H7 (cell line): Measurements from ENCODE around the gene SLC25A4. TPM values are rescaled to one million over a fixed set of nuclear protein-coding genes. Genes with fewer than 3 reads are reported as not detected.
"Not testable (repeated sequence)": the region's sequence is repeated elsewhere in the genome, so short reads cannot be mapped to it uniquely, and the experiment has no call there.

Source experiments
- DNase-seq: peaks from one replicate; pipeline ENCODE4 v3.0.0; 2012
- H3K27me3 ChIP-seq: 2 replicates; pipeline ENCODE4 v1.6.0; 2011; ENCODE audit warnings: mild to moderate bottlenecking, low read length; ENCODE audit not compliant: control insufficient read depth, insufficient read depth
- H3K36me3 ChIP-seq: replicated peaks from 2 replicates; pipeline ENCODE4 v1.5.1; 2011; ENCODE audit warnings: low read length; ENCODE audit not compliant: control insufficient read depth, insufficient read depth
- H3K4me3 ChIP-seq: 2 replicates; pipeline ENCODE4 v1.5.1; 2011; ENCODE audit warnings: low read depth, mild to moderate bottlenecking, control low read depth, low read length, moderate library complexity; ENCODE audit not compliant: insufficient read depth
- total RNA-seq: library from RNA; depleted of rRNA; stranded (reverse); fragments of >200 nt; shearing (Covaris generic); gene quantifications from 2 replicates; pipeline ENCODE4 v1.2.3, GENCODE V29; 2014; rRNA removed

The SLC25A4 gene
- total RNA-seq, 1 experiment from 2014 or later: 32.8 TPM

DNA sequence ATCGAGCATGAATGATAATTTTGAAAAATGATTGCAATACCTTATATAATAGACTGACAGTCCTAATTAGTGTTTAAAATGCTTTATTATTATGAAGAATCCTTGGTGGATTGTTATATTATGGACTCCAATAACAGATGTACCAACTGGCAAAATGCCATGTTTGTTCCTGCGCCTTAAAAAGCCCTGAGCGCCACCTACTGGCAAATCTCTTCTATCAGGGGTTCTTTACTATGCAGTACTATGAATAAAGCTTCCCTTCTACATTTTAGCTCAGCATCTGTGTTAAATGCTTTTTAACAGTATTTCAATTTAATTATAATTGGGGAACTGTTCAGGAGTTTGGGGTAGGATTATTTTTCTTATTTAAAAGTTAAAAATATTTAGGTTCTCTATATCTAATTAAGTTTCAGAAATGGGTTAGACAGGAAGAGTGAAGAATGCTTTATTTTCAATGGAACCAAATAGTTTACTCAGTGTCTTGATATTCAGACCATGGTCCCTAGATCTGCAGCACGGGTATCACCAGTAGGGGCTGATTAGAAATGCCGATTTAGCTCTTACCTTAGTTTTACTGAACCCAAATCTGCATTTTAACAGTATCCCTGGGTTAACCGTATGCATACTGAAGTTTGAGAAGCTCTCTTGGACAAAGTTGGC, 40.7 kb downstream of the SLC25A4 start:
- peak; percentile 34 for DNase-seq
- no peak overlapping the region for H3K4me3 ChIP-seq
- no peaks in the 10 kb centered on the region for H3K36me3 ChIP-seq
- no peaks in the 10 kb centered on the region for H3K27me3 ChIP-seq

DNA sequence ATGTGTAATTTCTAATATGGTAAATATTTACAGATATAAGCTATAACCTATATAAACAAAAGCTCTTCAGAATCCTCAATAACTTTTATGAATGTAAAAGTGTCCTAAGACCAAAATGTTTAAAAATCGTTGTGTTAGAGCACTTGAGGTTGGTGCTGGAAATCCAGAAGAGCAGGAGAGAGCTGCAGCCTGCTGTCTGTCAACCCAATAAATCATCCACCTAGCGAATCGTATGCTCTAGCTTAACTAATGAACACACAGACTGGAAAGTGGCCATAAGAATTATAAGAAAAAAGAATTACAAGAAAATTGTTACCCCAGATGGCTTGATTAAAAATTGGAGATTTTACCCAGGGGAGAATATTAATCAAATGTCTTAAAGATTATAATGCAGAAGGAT, 43.7 kb downstream of the SLC25A4 start:
- peaks cover 2% of the 10 kb centered on the region for H3K36me3 ChIP-seq
- H3K27me3 ChIP-seq: no peaks in the 10 kb centered on the region
- H3K4me3 ChIP-seq: no peak overlapping the region
- DNase-seq: no peak

DNA sequence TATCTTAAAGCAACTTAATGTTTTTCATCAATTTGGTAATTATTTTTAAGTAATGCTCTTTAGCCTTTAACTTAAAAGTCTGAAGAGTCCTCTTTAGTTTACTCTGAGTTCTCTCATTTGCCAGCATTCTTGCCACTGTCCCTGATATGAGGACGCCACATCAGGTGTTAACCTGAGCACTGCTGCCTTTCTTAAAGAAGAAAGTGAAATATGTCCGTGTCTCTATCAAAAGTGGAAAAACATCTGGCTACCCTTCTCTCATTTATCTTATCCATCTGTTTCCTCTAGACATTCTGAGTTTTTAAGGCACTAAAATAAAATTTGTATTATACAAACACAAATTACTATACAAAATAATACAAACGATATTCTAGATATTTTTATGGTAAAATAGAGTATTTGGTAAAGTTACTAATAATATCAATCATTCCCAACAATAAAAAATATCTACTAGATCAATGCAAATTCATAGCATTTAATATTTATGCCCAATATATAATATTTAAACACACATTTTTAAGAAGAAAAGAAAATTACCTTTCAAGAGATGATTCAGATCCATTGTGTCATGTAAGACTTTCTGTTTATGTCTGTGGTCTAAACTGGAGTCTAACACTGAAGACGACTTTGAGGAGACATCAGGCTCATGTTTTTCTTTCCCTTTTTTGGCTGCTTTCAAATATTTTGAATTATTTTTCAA, 46.7 kb downstream of the SLC25A4 start:
- peaks cover 2% of the 10 kb centered on the region for H3K36me3 ChIP-seq
- no peak for DNase-seq
- no peaks in the 10 kb centered on the region for H3K27me3 ChIP-seq
- no peak overlapping the region for H3K4me3 ChIP-seq

DNA sequence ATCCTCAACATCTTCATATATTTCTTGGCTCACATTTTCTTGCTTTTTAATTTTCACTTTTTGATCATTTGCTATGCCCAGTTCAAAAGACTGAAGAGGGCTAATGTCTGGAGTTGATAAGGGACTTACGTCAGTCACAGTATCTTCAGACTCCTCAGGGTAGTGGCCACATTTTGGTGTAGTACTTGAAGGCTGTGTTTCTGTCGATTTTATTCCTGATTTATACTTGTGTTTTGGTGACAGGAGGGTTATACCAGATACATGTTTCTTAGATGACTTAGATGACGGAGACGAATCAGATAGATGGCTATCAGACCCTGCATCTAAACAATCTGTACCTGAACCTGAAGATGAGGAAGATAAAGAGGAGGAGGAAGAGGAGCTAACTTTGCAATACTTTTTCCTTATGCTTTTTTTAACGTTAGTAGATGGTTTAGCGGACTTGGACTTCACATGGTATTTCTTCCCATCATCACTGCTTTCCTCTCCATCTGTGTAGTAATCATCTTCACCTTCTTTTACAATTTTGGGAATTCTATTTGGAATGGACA, 47.3 kb downstream of the SLC25A4 start:
- Histone ChIP-seq H3K4me3 (no peak overlapping the region), H3K27me3 (no peaks in the 10 kb centered on the region), H3K36me3 (peaks cover 2% of the 10 kb centered on the region)
- DNase-seq: no peak

DNA sequence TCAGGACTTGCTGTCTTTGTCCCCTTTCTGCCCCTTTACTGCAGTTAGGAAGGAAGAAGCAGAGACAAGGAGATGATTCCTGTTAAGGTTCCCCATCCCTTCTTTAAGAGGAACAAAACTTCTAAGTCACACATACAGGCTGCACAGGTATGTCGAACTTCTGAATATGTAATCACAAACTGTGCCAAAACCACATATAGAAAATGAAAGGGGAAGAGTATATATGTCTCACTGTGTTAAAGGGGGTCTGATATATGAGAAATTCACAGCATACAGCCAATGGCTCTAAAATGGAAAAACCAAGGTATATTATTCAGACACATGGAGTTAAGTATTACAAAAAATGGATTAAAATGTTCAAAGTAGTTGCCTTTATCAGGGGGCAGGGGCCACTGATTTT, 49.0 kb downstream of the SLC25A4 start:
- Histone ChIP-seq H3K36me3 (peaks cover 2% of the 10 kb centered on the region), H3K4me3 (no peak overlapping the region), H3K27me3 (no peaks in the 10 kb centered on the region)
- DNase-seq: no peak

DNA sequence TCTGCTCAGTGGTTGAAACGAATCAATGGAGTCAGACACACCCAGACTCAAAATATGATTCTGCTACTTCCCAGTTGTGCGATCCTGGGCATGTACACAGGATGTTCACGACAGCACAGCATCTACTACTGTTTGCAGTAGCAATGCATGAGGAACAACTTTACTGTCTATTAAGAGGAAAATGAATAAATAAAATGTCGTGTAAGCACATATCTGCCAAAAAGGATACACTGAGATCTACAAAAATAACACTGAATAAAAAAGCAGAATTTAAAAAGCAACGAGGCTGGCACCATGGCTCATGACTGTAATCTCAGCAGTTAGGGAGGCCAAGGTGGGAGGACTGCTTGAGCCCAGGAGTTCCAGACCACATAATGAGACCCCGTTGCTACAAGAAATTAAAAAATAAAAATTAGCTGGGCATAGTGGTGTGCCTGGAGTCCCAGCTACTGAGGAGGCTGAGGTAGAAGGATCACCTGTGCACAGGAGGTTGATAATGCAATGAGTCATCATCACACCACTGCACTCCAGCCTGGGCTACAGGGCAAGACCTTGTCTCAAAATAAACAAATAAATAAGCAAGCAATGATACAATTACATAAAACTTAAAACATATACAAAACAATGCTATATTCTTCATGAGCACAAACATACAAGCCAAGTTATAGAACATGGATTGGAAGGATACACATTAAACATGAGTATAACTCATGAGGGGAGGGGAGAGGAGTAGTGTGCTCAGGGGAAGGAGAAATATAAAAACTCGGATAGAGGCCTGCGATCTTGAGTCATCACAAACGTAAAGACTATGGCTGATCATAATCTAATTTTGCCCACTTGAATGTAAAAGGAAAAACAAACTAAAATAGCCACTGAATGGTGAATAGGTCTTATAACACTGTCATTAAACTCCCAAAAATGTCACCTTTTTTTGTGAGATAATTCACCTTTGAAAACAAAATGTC, 52.1 kb downstream of the SLC25A4 start:
- no peak overlapping the region for H3K4me3 ChIP-seq
- no peaks in the 10 kb centered on the region for H3K27me3 ChIP-seq
- no peak for DNase-seq
- peaks cover 2% of the 10 kb centered on the region for H3K36me3 ChIP-seq

DNA sequence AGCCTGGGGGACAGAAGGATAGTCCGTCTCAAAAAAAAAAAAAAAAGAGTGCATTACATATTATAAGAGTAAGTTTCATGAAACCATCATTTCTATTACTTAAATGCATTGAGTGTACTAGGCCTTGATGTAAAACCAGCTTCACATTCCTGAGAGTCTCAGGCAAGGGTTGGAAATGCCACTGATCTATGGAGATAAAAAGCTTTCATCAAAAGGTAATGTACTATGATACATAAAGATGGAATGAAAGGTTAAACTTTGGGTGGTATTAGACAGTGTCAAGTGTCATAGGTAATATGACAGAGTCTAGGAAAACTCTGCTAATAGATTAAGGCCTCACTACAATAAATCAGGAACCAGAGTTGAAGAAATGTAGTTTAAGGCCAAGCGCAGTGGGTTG, 53.4 kb downstream of the SLC25A4 start:
- Histone ChIP-seq H3K36me3 (no peaks in the 10 kb centered on the region), H3K27me3 (no peaks in the 10 kb centered on the region), H3K4me3 (no peak overlapping the region)
- no peak for DNase-seq

DNA sequence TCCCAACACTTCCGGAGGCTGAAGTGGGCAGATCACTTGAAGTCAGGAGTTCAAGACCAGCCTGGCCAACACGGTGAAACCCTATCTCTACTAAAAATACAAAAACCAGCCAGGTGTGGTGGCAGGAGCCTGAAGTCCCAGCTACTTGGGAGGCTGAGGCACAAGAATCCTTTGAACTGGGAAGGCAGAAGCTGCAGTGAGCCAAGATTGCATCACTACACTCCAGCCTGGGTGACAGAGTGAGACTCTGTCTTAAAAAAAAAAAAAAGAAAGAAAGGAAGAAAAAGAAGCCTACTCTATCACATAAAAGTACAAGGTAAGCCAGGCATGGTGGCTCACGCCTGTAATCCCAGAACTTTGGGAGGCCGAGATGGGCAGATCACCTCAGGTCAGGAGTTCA, 55.1 kb downstream of the SLC25A4 start:
- H3K4me3 ChIP-seq, H3K27me3 ChIP-seq, H3K36me3 ChIP-seq, DNase-seq: not testable (repeated sequence)

Other genes starting within 250 kb of the SLC25A4 start
- 0.96 TPM in 1 of 2 replicates, not detected in the other for gene HELT, start 124.8 kb upstream of the SLC25A4 start, total RNA-seq
- 24.0 and 35.8 TPM in 2 replicates for gene CFAP97, start 60.7 kb downstream of the SLC25A4 start, total RNA-seq
- gene SNX25, start 66.3 kb downstream of the SLC25A4 start, total RNA-seq: 17.2 and 22.5 TPM in 2 replicates